ENCODE data around the gene MEF2B. TPM values are rescaled to one million over a fixed set of nuclear protein-coding genes. Genes with fewer than 3 reads are reported as not detected.
A peak's percentile ranks its signal among the peaks of the same experiment; 100 is the strongest.
"Not testable (repeated sequence)": the region's sequence is repeated elsewhere in the genome, so short reads cannot be mapped to it uniquely, and the experiment has no call there.

Gene MEF2B
- total RNA-seq, 1 donor from 2014 or later, result 0.72 TPM

DNA sequence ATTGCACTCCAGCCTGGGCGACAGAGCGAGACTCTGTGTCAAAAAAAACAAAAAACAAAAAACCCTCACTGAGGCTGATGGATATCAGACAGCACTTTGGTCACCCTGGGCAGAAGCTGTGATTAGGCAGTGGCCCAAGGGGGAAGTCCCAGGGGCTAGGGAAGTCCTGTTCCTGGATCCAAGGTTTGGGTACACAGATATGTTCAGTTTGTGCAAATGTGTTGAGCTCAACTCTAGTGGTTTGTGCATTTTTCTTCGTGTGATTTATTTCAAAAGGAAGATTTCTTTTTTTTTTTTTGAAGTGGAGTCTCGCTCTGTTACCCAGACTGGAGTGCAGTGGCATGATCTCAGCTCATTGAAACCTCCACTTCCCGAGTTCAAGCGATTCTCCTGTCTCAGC lies 12.3 kb downstream of the MEF2B start:
- DNase-seq (ENCODE audit: low spot score), result no peak

DNA sequence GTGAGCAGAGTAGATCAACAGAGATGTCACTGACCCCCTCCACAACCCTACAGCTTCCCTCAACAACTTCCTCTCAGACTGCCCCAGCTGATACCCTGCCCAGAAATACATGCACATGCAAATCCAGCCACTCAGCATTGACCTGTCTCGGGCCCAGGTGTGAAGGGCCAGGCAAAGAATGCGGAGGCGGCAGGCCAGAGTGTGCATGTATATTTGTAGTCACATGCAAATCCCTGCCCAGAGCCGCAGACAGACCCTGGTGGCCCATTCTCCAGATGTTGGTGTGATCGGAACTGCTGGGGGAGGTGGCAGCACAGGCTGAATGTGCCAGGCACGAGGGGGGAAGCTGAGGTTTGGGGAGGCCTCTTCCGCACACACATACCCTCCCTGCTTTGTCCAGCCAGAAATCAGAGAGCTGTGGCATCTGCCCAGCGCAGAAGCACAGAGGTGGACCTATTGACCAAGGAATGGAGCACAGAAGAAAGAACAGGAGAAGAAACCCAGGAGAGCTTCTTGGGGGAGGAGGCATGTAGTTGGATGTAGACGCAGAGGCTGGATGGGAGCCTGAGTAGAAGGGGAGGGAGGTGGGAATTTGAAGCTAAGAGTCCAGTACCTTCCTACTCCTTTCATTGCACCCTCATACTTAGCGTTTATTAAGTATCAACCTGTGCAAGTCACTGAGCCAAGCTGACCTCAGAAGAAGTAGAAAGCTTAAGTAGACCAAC lies 14.4 kb downstream of the MEF2B start:
- no peak for DNase-seq (ENCODE audit: low spot score)

DNA sequence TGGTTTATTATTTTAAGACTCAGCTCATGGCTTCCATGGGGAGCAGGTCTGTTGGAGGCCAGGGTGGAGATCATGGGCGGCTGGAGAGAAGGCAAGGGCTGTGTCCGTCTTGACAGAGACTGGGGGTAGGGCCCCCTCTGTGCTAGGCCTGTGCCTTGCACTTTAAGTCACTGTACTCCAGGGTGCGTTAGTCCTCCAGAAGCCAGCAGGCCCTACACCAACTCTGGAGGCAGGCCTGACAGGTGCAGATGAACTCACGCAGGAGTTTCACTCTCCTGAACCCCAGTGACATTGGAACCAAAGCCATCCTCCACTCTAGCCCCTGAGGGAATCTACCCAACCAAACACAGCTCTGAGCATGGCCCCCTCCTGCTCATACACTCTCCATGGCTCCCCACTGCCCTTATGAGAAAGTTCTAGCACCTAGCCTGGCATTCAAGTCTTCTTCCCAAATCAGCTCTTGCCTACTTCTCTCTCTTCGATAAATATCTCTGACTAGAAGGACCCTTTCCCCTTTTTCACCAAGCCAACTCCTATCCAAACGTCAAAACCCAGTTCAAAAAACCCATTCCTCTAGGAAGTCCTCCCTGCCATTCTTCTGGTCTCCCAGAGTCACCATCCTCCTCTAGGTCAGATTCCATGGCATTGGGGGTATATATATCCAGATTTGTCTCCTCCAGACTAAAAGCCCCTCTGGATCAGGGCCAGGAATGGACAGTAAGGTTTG lies 15.1 kb downstream of the MEF2B start:
- DNase-seq (ENCODE audit: low spot score), result no peak

DNA sequence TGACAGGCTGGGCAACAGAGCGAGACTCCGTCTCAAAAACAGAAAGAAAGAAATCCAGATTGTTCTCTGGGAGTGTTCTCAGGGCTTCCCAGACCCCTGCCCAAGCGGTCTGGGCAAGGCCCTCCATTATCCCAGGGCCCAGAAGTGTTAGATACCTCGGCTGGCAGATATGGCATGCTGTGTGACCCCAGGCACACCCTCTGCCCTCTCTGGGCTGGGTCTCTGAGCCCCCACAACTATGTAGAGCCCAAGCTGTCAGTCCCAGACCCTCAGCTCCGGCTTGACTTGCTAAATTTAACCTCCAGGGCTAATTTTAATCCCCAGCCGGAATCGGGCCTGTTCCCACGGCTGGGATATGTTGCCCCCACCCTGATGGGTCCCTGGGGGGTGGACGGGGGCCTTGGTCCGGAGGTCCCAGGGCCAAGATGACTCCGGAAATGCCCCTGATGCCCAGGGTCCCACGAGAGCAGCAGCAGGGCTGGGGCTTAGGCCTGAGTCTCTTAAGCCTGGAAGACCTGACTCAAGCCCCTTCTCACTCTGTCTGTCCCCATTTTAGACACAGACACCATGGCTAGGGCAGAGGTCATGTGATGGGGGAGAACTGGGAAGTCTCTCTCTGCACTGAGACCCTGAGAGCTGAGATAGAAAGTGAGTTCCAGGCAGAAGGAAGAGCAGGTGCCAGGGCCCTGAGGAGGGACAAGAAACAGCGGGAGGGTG lies 17.2 kb downstream of the MEF2B start:
- no peak for DNase-seq (ENCODE audit: low spot score)

DNA sequence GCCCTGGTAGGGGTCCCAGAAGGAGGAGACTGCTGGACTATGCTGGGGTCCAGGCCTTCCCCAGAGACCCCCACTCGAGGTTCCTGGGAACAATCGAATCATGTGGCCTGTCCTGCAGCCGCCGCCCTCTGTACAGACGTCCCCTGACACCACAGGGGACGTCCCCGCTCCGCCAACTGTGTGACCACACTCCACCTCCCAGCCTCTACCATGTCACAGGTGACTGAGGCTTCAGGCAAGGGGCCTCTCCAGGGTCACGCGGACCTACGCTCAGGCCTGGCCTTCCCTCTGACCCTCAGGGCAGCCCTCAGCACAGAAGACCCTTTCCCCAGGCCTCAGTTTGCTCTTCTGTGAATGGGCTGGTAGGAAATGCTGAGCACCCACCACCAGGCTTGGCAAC lies 18.6 kb downstream of the MEF2B start:
- no peak for DNase-seq (ENCODE audit: low spot score)

DNA sequence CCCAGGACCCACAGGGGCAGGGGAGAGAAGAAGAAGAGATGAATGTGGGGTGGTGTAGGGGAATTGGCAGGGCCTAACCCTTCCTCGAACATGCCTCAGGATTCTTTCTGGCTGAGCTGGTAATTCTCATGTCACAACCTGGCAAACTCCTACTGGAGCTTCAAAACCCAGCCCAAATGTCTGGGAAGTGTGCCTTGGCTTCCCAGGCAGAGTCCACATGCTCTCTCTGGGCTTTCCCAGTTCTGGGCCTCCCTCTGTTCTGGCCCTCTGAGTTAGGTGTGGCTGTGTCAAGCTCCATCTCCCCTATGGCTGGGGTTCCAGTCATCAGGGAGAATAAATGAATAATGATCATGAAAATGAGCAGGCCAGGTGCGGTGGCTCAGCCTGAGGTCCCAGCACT lies 20.6 kb downstream of the MEF2B start:
- DNase-seq (ENCODE audit: low spot score), result no peak

DNA sequence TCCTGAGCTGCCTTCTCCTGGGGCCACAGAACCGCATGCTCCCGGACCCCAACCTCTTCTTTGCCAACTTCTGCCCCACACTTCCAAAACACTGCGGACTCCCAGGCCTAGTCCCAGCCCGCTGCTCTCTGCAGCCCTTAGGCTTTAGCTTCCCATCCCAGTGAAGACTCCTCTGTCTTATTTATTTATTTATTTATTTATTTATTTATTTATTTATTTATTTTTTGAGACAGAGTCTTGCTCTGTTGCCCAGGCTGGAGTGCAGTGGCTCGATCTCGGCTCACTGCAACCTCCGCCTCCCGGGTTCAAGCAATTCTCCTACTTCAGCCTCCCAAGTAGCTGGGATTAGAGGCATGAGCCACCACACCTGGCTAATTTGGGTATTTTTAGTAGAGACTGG lies 21.6 kb downstream of the MEF2B start:
- DNase-seq (ENCODE audit: low spot score), result not testable (repeated sequence)

DNA sequence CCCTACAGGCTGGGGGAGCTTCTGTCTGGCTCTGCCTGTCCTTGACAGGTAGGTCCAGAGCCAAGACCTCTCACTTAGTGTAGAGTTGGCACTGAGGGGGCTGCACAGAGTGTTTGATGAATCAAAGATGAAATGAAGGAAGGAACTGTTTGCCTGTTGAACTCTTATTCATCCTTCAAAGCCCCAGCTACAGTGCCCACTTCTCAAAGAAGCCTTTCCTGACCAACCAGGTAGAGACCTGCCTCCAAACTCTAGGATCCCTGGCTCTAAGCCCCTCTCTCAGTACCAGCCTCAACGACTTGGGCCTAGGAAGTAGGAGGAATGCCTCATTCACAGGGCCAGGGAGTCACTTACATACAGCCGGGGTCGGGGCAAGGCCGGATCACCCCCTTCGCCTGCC lies 22.7 kb downstream of the MEF2B start:
- DNase-seq (ENCODE audit: low spot score), result no peak

DNA sequence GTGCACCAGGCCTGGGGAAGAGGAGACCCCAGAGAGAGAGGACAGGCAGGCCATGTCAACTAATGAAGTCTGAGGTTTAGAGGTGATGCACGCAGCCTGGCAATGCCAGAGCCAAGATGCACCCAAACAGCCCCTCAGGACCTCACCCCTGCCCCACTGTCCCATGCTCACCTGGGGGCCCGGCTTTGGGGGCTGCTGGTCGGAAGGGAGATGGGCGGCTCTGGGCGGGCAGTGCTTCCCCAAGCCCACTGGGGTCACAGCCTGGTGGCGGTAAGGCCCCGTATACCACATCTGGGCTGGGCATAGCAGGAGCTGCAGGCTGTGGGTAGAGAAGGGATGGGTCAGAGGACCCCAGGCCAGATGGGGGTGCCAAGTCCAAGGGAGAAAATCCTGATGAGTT lies 23.2 kb downstream of the MEF2B start:
- no peak for DNase-seq (ENCODE audit: low spot score)

DNA sequence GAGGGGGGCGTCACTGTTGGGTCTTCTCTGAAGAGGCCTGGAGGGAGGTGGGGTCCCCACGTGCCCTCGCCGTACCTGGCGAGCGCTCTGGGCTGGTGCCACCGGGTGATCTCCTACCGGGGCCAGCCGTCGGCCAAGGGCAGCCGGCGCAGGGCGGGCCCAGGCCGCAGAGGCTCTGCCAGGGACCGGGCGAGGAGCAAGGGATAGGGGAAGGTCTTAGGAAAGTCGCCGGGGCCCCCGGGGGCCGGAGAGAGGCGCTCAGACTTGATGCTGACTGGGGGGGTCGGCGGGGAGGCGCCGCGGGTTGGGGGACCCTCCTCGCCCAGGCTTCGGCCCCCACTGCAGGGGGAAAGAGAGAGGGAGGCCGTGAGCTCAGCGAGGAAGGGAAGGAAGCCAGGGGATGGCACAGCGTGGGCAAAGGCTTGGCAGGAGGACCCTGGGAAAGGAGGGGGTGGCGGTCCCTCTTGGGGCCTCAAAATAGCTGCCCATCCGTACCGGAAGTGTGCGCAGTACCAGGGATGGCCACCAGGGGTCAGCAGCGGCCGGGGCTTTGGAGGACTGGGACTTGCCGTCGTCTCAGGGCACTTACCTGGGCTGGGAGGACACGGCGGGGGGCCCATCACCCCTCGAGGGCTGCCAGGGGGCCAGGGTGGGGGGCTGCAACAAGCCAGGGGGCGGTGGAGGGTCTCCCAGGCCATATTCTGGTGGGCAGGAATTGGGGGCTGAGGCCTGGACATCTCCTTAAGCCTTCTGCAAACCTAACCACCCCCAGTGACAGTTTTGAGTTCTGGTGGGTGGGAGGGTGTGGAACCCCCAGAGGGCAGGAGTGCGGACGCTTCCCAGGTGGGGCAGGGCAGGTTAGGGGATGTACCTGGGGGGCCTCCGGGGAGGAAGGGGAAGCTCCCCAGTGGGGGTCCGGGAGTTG lies 24.1 kb downstream of the MEF2B start:
- DNase-seq (ENCODE audit: low spot score), result peak; percentile 61

DNA sequence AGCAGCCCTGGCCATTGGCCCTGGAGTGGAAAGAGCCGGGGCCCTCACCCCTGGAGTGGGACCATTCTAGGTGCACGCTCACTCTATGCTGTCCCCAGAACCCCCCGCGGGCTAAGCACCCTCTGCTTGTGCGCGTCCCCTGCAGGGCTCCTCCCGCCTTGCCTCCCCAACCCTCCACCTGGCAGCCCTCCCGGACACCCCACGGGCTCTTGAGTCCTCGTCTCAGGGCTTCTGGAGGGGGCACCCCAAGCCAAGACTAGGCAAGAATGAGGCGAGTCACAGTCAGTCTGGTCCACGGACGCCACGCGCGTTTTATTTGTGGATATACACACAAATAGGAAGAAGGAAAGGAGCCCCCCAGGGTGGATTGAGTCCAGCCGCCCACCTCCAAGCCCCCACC lies 24.8 kb downstream of the MEF2B start:
- DNase-seq (ENCODE audit: low spot score), result no peak

DNA sequence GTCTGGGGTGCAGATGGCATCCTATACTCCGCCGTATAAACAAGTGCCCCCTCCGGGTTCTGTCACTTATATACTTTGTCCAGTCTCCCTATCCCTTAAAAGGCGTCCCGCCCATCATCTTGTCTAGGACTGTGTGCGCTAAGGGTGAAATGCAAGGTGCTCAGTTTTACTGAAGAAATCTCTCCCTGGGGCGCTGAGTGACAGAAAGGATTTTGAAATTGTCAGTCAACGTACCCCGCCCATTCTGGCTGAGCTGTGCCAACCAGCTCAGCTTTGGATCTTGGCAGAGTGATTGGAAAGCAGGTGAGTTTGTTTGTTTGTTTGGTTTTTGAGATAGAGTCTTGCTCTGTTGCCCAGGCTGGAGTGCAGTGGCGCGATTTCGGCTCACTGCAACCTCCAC lies 27.7 kb downstream of the MEF2B start:
- no peak for DNase-seq (ENCODE audit: low spot score)

DNA sequence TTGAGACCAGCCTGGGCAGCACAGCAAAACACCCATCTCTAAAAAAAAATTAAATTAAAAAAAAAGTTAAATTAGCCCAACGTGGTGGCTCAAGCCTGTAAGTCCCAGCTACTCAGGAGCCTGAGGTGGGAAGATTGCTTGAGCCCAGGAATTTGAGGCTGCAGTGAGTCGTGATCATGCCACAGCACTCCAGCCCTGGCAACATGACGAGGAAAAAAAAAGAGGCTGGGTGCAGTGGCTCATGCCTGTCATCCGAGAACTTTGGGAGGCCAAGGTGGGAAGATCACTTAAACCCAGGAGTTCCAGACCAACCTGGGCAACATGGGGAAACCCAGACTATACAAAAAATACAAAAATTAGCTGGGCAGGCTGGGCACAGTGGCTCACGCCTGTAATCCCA lies 29.6 kb downstream of the MEF2B start:
- no peak for DNase-seq (ENCODE audit: low spot score)

DNA sequence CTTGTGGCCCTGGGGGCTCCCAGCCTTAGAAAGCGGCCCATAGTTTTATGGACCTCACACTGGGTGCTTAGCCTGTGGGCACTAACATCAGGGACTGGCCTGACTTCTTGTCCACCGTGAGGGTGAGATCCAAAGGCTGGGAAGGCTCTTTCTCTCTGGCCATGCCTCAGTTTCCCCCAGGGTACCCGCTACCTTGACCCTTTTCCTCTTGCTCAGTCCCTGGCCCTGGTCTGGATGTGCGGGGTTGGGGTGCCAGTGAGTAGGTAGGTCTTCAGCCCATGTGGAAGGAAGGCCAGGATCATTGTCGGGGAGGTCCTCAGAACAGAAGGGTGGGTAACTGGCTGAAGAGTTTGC lies 30.2 kb downstream of the MEF2B start:
- DNase-seq (ENCODE audit: low spot score), result no peak

DNA sequence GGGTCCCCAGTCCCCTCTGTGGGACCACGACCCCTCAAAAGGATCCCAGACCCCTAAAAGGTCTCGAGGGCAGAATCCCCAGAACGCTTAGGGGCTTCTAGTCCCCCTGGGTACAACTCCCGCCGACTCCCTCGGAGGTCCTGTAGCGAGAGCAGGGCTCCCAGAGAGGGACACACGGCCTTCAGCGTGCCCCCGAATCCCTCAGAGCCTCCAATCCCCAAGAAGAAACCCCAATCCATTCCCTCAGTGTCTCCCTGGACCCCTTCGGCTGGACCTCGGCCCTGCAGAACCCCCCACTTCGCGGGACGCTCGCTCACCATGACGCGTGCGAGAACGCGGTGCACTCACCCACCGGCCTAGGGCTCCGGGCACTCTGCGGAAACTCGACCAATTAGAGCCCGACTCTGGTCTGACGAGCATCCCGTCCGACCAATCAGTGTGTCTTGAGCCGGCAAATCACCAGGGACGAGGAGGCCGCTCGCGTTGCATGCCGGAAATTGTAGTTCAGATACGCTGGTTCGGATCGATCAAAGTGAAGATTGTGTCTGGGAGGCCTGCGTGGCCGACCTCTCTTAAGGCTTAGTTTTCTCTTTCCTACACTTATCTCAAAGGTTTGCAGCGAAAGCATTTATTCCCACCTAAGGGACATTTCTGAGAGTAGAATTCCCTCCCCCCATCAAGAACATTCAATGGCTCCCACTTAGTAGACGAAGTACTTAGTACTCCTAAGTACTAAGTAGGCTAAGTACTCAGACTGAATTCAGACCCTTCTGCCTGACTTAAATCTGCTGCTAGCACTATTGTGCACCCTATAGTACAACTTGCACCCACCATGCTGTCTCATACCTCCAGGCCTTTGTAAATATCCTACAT lies 31.7 kb downstream of the MEF2B start, which contains the start of gene TMEM161A:
TSS of gene TMEM161A (minus strand) at position 370 of the 873 bp plus-strand sequence. CDS start at position 320, 50 bp downstream.
- peak; percentile 99 for DNase-seq (ENCODE audit: low spot score)

DNA sequence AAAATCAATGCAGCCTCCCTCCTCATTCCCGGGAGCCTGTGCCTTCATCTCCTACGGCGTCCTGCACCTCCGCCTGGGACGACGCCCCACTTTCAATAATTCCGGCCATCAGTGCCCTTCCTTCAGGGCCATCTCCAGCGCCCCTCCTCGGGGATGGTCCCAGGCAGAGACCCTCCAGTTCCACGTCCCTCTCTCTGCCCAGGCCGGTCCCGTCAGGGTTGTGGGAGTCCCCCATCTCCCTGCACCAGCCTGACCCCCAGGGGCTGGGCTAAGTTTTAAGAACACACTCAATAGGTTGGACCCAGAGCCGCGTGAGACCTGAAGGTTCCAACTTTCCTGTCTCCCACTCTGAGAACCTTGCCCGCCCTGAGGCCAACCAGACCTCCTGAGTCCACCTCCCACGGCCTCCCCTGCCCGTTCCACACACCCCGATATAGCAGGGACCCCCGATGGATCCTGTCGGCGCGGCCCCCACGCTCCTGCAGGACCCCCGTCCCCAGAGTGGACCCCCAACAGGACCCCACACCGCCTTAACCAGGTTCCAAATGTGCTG lies 32.4 kb downstream of the MEF2B start:
- DNase-seq (ENCODE audit: low spot score), result no peak

DNA sequence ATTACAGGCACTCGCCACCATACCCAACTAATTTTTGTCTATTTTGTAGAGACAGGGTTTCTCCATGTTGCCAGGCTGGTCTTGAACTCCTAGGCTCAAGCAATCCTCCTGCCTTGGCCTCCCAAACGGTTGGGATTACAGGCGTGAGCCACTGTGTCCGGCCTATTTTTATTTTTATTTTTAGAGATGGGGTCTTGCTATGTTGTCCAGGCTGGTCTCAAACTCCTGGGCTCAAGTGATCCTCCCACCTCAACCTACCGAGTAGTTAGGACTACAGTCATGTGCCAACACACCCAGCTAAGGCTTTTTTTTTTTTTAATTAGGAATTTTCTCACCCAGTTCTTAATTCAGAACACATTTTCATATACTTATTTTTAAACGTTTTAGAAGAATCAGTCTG lies 34.4 kb downstream of the MEF2B start:
- DNase-seq (ENCODE audit: low spot score), result not testable (repeated sequence)

DNA sequence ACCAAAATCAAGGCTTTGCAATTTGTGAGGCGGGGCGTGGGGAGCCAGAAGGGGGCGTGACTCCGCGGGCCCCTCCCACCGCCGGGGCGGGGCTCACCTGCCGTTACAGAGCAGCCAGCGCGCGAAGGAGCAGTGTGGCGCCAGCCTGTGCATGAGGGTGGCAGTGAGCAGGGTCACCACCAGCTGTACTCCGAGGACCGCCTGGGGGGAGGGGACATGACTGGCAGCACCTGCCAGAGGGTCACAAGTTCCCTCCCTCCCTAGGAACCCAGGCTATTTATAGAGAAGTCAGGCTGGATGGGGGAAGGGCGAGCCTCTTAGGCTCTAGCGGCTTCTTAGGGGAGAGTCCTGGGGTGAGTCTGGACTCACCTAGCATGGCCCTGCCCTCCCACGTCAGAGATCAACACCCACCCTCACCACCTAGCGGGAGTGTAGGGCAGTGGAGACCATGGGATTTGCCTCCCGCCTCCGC lies 35.3 kb downstream of the MEF2B start:
- DNase-seq (ENCODE audit: low spot score), result no peak

DNA sequence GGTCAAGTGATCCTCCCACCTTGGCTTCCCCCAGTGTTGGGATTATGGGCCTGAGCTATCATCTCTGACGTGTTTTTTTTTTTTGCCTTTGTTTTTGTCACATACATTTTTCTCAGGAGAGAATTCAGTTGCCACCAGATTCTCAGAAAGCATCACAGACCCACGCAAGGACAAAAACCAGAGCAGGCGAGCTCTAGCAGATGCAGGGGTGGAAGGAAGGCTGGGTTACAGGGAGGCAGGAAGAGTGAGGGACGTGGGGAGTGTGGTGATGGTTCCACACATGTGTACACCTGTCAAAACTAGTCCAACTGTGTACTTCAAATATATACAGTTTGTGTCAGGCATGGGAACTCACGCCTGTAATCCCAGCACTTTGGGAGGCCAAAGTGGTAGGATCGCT lies 36.1 kb downstream of the MEF2B start:
- no peak for DNase-seq (ENCODE audit: low spot score)

DNA sequence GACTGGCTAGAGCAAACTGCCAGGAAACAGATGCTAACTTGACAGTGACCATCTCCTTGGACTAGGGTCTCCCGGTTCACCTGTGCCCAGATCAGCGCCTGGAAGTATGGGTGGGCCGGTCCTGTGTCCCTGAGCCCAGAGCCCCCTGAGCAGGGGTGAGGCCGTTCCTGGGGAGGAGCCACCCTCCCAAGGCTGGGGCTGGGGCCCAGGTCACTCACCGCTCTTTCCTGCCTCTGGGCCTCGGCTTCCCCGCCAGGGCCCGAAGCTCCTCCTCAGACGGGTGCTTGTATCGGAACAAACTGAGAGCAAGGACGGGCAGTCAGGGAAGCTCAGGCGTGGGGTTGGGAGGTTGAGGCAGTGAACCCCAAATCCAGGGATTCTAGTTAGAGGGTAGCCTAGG lies 37.2 kb downstream of the MEF2B start:
- no peak for DNase-seq (ENCODE audit: low spot score)

Data from umbilical cord (tissue), 2 donors.